ENCODE measurements around the gene PDGFB.
A peak's percentile ranks its signal among the peaks of the same experiment; 100 is the strongest.
"Not testable (repeated sequence)": the region's sequence is repeated elsewhere in the genome, so short reads cannot be mapped to it uniquely, and the experiment has no call there.

PDGFB gene

DNA sequence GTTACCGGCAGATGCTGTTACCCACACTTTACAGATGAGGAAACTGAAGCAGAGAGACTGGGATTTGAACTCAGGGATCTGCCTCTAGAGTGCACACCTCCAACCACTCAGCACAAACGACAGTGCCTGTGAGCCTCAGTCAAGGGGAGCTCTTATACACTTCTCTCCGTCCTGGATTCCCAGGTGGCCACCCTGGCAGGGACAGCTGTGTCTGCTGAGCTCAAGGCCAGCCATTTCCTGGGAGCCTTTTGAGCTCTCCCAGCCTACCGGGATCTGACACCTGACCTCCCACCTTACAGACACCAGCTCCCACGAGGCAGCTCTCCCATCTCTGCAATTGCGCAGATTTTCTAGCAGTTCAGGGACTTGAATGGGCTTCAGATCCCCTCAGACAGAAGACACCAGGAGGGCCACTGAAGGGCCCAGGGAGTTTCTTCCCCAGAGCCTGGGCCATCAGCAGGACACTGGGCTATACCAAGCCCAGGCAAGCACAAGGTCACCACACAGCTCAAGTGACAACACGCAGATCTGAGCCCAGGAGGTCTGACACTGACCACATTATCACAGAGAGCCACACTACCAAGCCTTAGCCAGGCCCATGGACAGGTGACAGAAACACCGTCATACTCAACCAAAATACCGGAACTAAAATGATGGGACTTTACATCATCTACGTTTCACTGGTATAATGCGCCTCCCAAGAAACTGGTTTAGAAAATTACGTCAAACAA, 17.1 kb downstream of the PDGFB start:
- DNase-seq (ENCODE audit: low read depth) = no peak

GRCh38 chr22:39226353-39226752, 18.4 kb downstream of the PDGFB start:
- DNase-seq (ENCODE audit: low read depth) = no peak

DNA sequence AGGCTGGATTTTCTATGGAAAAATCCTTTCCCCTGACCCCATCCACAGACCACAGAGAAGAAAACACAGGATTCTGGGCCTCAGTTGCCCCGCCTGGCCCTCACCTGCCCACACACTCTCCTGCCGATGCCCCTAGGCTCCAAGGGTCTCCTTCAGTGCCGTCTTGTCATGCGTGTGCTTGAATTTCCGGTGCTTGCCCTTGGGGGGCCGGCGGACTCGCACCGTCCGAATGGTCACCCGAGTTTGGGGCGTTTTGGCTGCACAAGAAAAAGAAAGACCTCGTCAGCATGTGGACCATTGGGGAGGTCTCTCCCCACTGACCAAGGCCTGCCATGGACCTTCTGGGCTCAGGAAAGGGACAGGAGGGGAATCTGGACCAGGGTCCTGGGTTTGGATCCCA, 19.2 kb downstream of the PDGFB start:
- no peak for DNase-seq (ENCODE audit: low read depth)

DNA sequence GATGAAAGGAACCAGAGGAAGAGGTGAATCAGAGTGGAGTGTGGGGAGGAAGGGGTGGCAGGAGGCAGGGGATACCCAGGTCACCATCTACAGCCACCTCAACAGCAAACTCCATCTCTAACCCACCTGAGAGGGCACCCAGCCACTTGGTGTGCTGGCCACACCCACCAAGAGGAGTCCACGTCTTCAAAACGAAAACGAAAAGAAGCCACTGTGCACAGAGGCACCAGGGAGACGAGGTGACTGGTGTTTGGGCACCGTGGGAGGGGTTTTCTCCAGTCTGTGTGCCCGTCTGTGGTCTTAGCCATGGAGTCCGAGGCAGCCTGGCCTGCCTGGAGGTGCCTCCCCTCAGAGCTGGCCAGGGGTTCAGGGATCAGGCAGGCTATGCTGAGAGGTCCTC, 20.2 kb downstream of the PDGFB start:
- DNase-seq (ENCODE audit: low read depth) = no peak

DNA sequence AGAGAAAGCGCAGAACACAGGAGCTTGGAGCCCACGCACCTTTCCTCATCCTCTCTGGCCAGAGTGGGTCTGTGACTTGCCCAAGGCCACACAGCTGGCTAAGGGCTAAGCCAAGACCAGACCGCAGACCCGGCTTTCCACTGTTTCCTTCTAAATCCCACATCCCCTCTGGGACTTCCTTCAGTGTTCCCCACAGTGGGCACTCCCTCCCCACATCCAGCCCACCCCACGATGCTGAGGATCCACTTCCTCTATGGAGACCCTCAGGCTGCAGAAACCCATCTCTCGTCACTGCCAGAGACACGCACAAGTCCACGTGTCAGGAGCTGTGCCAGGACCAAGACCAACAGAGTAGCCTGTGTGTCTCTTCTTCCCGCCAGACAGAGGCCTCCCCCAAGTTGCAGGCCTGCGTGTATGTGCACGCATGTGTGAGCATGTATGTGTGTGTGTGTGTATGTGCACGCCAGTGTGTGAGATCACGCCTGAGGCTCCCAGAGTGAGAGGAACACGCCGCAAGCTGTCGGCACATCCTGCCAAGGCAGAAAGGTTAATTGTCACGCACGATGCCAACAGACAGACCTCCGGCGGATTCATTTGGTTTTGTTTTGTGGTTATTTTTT, 21.6 kb downstream of the PDGFB start:
- no peak for DNase-seq (ENCODE audit: low read depth)

- no peak for DNase-seq (ENCODE audit: low read depth)
These were observed 22.6 kb downstream of the PDGFB start for GRCh38 chr22:39221999-39222686.

GRCh38 chr22:39220890-39221850, 23.6 kb downstream of the PDGFB start:
- no peak for DNase-seq (ENCODE audit: low read depth)

DNA sequence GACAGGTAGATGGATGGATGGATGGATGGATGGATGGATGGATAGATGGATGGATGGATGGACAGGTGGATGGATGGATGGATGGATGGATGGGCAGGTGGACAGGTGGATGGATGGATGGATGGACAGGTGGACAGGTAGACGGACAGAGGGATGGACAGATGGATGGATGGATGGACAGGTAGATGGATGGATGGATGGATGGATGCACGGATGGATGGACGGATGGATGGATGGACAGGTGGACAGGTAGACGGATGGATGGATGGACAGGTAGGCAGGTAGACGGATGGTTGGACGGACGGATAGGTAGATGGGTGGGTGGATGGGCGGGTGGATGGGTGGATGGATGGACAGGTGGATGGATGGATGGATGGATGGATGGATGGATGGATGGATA, 24.3 kb downstream of the PDGFB start:
- DNase-seq (ENCODE audit: low read depth) = no peak

GRCh38 chr22:39219071-39220039, 25.4 kb downstream of the PDGFB start:
- DNase-seq (ENCODE audit: low read depth) = no peak

DNA sequence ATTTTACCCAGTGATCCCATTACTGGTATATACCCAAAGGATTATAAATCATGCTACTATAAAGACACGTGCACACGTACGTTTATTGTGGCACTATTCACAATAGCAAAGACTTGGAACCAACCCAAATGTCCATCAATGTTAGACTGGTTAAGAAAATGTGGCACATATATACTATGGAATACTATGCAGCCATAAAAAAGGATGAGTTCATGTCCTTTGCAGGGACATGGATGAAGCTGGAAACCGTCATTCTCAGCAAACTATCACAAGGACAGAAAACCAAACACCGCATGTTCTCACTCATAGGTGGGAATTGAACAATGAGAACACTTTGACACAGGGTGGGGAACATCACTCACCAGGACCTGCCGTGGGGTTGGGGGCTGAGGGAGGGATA, 26.4 kb downstream of the PDGFB start:
- DNase-seq (ENCODE audit: low read depth) = not testable (repeated sequence)

GRCh38 chr22:39216143-39216490, 28.7 kb downstream of the PDGFB start:
- DNase-seq (ENCODE audit: low read depth) = no peak

DNA sequence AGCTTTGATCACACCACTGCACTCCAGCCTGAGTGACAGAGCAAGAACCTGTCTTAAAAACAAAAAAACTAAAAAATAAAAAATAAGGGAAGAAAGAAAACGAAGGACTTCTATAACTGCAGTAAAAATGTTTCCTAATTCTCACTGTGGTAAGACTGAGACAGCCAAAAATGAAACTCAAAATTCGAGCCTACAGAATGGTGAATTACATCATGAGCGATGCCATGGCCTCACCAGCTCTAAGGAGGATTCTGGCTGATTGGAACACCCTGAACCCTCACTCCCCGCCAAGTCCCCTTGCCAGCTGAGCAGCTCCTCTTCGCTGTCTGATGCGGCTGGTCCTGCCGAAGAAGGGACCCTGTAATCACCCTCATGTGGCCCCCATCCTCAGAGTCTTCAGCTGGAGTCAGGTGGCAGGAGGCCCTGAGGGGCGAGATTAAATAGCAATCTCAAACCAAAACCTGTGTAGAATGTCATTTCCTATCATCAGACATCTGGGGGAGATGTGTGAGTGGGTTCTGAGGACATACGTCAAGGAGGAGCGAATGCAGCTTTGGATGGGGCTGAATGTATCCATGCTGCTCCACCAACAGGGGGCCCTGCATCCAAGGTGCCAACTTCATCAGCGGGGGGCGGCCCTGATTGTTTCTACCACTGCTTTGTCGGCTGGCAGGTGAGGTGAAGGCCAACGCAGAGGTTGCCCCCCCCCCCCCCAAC, 29.2 kb downstream of the PDGFB start:
- peak; percentile 19 for DNase-seq (ENCODE audit: low read depth)

DNA sequence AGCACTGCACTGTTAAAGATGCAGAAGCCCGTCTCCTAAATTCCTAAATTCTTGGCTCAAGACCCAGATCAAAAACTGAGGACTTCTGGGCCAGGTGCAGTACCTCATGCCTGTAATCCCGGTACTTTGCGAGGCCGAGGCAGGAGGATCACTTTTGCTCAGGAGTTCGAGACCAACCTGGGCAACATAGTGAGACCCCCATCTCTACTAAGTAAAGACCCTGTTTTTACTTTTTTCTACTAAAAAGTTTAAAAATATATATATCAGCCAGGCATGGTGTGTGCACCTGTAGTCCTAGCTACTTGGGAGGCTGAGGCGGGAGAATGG, 29.7 kb downstream of the PDGFB start:
- no peak for DNase-seq (ENCODE audit: low read depth)

GRCh38 chr22:39214383-39215069, 30.3 kb downstream of the PDGFB start:
- DNase-seq (ENCODE audit: low read depth) = no peak

GRCh38 chr22:39214006-39214382, 30.8 kb downstream of the PDGFB start:
- DNase-seq (ENCODE audit: low read depth) = no peak

DNA sequence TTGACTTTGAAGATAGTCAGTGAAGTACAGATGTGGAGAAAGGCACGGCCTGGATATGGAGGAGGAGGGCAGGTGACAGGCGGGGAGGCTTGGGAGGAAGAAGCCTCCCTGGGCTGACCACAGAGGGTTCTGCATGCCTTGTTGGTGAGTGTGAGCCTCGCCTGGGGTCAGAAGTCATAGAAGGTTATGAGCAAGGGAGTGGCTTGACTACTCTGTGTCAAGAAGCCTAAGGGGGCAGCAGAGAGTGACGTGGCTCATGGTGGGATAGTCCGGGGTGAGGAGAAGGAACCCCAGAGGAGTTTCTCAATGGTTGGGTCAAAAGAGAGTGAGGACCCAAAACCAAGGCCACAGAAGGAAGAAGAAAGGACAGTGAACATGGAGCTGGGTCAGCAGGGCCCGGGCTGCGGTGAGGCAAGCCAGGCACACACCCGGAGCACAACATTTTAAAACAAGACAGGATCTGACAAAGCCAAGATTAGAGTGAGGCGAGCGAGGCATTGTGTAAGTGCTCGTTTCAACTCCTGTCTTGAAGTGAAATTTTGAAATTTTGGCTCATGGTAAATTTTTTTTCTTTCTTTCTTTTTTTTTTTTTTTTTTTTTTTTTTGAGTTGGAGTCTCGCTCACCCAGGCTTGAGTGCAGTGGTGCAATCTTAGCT, 31.9 kb downstream of the PDGFB start:
- DNase-seq (ENCODE audit: low read depth) = no peak

DNA sequence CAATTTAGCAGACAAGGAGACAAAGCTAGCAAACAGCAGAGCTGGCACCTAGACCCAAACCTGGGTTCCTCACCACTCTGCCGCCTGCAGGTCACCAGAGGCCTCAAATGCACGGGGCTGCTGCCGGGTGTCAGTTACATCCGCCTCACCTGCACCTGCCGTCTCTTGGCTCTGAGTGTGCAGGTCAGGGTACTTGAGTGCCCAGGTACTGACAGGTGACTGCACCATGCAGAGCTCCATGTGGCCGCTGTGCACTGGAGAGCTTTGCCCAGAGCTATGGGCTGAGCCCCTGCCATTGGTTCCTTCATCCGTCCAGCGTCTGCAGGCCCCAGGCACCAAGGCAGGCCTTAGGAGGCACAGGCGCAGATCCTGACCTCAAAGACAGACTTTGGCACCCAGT, 35.0 kb downstream of the PDGFB start:
- no peak for DNase-seq (ENCODE audit: low read depth)

DNA sequence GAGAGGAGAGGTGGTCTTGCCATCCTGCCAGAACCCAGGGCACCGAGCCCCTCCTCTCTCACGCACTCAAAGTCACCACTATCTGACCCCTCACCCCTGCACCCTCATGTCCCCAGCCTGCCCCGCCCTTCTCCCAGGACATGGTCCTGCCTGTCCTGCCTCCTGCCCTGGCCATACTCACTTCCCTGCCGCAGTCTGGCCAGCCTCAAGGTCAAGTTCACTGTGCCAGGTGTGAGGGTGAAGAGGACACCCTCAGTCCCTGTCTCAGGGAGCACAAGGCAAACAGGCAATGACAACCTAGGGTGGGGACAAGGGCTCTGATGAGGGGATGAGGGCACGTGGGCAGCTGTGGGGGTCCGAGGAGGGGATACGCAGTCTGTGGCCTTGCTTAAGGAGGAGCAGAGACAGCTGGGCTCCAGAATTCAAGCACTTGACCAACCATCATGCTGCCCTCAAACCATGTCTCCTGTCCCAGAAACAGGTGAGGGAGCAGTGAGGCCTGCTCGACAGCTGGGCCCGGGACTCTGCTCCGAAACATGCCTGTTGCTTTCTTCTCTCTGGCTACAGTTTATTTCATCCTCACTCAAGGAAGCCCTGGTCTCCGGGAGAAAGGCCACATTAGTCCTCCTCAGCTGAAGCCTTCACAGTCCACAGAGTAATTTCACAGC, 36.6 kb downstream of the PDGFB start:
- no peak for DNase-seq (ENCODE audit: low read depth)

Measured in T follicular helper cell (primary cell).